ENCODE data around the gene DNAAF2. TPM values are rescaled to one million over a fixed set of nuclear protein-coding genes. Genes with fewer than 3 reads are reported as not detected.
"Not testable (repeated sequence)": the region's sequence is repeated elsewhere in the genome, so short reads cannot be mapped to it uniquely, and the experiment has no call there.

The DNAAF2 gene
- polyA plus RNA-seq, 4 donors = 8.3 to 19.5 (median 10.3) TPM

DNA sequence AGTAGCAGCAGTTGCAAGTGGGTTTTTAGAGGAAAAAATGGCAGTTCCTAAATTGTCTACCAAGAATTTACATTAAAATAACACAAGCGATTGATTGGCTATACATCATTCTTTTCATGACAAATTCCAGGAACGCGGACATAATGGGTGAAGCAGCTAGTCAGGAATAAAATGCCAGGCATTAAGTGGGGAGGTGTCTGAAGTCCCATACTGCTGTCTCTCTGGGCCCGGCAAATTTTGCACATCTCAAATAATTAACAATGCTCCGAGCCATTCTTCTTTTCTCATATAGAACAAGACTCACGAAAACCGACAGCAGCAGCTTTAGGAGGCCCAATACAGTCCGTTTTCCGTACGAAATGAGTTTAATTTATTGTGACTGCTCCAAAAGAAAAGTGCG lies 15.3 kb downstream of the DNAAF2 start:
- peaks cover 0 to 23% (median 5%) of the 10 kb centered on the region in 3 donors for H3K36me3 ChIP-seq (ENCODE audit: control insufficient read depth in 3 of 3, insufficient read depth in 2 of 3, low read depth in 1 of 3, low read length in 3 of 3)
- DNase-seq (no peak), FAIRE-seq (no peak)
- no peaks in the 10 kb centered on the region for H3K9me3 ChIP-seq (ENCODE audit: control insufficient read depth in 2 of 2, insufficient read depth in 1 of 2, low read depth in 1 of 2, low read length in 1 of 2)
- H3K27me3 ChIP-seq (ENCODE audit: control insufficient read depth in 3 of 3, insufficient read depth in 3 of 3, low read length in 3 of 3) = no peaks in the 10 kb centered on the region
- peaks cover 0 to 9% (median 5%) of the 10 kb centered on the region in 3 donors for H3K4me1 ChIP-seq (ENCODE audit: control insufficient read depth in 3 of 3, insufficient read depth in 2 of 3, low read depth in 1 of 3, low read length in 2 of 3)
- 0 to 1% (median 0%) methylated on average over 11 of the region's 11 CpGs for WGBS, 3 donors
- H3K4me3 ChIP-seq (ENCODE audit: low read depth in 1 of 3, low read length in 3 of 3) = peak overlapping the region; percentile 77 to 87 (median 81)
- H3K27ac ChIP-seq (ENCODE audit: low read depth in 1 of 3, low read length in 2 of 3) = peak overlapping the region; percentile 86 to 99 (median 98)

DNA sequence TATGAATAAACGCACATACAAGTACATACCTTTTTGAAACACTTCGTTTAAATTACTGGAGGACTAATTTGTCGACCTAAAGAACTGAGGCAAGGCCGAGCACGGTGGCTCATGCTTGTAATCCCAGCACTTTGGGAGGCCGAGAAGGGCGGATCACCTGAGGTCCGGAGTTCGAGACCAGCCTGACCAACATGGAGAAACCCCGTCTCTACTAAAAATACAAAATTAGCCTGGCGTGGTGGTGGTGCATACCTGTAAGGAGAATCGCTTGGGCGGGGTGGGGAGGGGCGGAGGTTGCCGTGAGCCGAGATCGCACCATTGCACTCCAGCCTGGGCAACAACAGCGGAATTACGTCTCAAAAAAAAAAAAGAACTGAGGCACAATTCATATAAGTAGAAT lies 15.8 kb downstream of the DNAAF2 start:
- not testable (repeated sequence) for H3K4me1 ChIP-seq (ENCODE audit: control insufficient read depth in 3 of 3, insufficient read depth in 2 of 3, low read depth in 1 of 3, low read length in 2 of 3); FAIRE-seq; DNase-seq; H3K9me3 ChIP-seq (ENCODE audit: control insufficient read depth in 2 of 2, insufficient read depth in 1 of 2, low read depth in 1 of 2, low read length in 1 of 2); H3K27me3 ChIP-seq (ENCODE audit: control insufficient read depth in 3 of 3, insufficient read depth in 3 of 3, low read length in 3 of 3)
- Histone ChIP-seq H3K36me3 (ENCODE audit: control insufficient read depth in 3 of 3, insufficient read depth in 2 of 3, low read depth in 1 of 3, low read length in 3 of 3) (peaks cover 0 to 23% (median 5%) of the 10 kb centered on the region in 3 donors), H3K4me3 (ENCODE audit: low read depth in 1 of 3, low read length in 3 of 3) (peak overlapping the region; percentile 77 to 87 (median 81)), H3K27ac (ENCODE audit: low read depth in 1 of 3, low read length in 2 of 3) (peak overlapping the region in 2 of 3 donors; percentile 98 to 99)
- 8 to 50% (median 15%) methylated on average over 19 of the region's 19 CpGs for WGBS, 3 donors

DNA sequence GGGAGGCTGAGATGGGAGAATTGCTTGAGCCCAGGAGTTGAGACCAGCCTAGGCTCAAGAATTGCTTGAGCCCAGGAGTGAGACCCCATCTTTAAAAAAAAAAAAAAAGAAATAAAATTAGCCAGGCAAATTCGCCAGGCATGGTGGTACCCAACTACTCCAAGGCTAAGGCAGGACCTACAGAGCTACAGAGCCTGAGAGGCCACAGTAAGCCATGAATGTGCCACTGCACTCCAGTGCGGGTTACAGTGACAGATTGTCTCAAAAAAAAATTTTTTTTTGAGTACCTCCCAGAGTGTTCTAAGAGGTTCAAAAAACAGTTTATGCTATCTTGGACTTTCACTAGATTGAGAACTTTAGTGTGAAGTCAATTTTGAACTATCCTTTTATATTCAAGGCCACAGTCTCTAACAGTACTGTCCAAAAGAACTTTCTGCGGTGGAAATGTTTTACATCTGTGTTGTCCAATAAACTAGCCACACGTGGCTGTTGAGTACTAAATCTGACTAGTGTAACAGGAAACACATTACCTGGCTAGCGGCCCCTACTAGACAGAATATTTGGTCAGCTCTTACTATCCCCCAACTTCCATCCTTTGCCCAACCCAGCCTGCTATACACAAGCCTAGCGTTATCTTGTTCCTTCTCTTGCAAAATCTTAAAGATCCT lies 17.1 kb downstream of the DNAAF2 start:
- peaks cover 0 to 6% (median 5%) of the 10 kb centered on the region in 3 donors for H3K4me1 ChIP-seq (ENCODE audit: control insufficient read depth in 3 of 3, insufficient read depth in 2 of 3, low read depth in 1 of 3, low read length in 2 of 3)
- no peak overlapping the region for H3K27ac ChIP-seq (ENCODE audit: low read depth in 1 of 3, low read length in 2 of 3)
- no peaks in the 10 kb centered on the region for H3K9me3 ChIP-seq (ENCODE audit: control insufficient read depth in 2 of 2, insufficient read depth in 1 of 2, low read depth in 1 of 2, low read length in 1 of 2)
- FAIRE-seq (no peak), DNase-seq (no peak)
- H3K36me3 ChIP-seq (ENCODE audit: control insufficient read depth in 3 of 3, insufficient read depth in 2 of 3, low read depth in 1 of 3, low read length in 3 of 3) = peaks cover 0 to 25% (median 5%) of the 10 kb centered on the region in 3 donors
- no peaks in the 10 kb centered on the region for H3K27me3 ChIP-seq (ENCODE audit: control insufficient read depth in 3 of 3, insufficient read depth in 3 of 3, low read length in 3 of 3)
- no peak overlapping the region for H3K4me3 ChIP-seq (ENCODE audit: low read depth in 1 of 3, low read length in 3 of 3)
- 83 to 85% (median 84%) methylated on average over 6 of the region's 6 CpGs for WGBS, 3 donors

DNA sequence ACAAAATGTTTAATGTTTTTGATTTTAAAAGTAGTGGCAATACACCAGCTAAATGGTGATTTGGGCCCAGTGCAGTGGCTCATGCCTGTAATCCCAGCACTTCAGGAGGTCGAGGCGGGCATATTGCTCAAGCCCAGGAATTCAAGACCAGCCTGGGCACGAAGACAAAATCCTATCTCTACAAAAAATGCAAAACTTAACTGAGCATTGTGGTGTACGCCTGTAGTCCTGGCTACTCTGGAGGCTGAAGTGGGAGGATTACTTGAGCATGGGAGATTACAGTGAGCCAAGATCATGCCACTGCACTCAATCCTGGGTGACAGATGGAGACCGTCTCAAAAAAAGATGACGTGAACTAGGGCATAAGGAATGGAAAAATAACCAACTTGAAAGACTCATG lies 19.3 kb downstream of the DNAAF2 start:
- Histone ChIP-seq H3K4me1 (ENCODE audit: control insufficient read depth in 3 of 3, insufficient read depth in 2 of 3, low read depth in 1 of 3, low read length in 2 of 3) (no peaks in the 10 kb centered on the region), H3K4me3 (ENCODE audit: low read depth in 1 of 3, low read length in 3 of 3) (no peak overlapping the region), H3K9me3 (ENCODE audit: control insufficient read depth in 2 of 2, insufficient read depth in 1 of 2, low read depth in 1 of 2, low read length in 1 of 2) (no peaks in the 10 kb centered on the region), H3K27me3 (ENCODE audit: control insufficient read depth in 3 of 3, insufficient read depth in 3 of 3, low read length in 3 of 3) (no peaks in the 10 kb centered on the region), H3K27ac (ENCODE audit: low read depth in 1 of 3, low read length in 2 of 3) (no peak overlapping the region), H3K36me3 (ENCODE audit: control insufficient read depth in 3 of 3, insufficient read depth in 2 of 3, low read depth in 1 of 3, low read length in 3 of 3) (peaks cover 0 to 31% (median 5%) of the 10 kb centered on the region in 3 donors)
- FAIRE-seq = no peak
- DNase-seq = no peak
- 92 to 94% (median 93%) methylated on average over 6 of the region's 6 CpGs for WGBS, 3 donors

DNA sequence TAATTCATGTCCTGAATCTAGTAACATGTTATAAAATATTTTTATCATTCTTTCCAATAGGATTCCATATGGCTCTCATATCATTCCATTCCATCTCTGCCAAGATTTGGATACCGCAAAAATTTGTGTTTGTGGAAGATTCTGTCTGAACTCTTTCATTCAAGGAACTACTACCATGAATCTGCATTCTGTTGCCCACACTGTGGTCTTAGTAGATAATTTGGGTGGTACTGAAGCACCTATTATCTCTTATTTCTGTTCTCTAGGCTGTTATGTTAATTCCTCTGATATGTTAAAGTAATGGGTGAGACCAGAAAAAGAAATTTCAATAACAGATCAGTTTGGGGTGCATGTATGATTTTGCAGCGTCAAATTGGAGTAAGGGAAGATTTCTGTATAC lies 20.8 kb downstream of the DNAAF2 start:
- DNase-seq (no peak), FAIRE-seq (no peak)
- Histone ChIP-seq H3K9me3 (ENCODE audit: control insufficient read depth in 2 of 2, insufficient read depth in 1 of 2, low read depth in 1 of 2, low read length in 1 of 2) (no peaks in the 10 kb centered on the region), H3K27me3 (ENCODE audit: control insufficient read depth in 3 of 3, insufficient read depth in 3 of 3, low read length in 3 of 3) (no peaks in the 10 kb centered on the region), H3K27ac (ENCODE audit: low read depth in 1 of 3, low read length in 2 of 3) (no peak overlapping the region), H3K36me3 (ENCODE audit: control insufficient read depth in 3 of 3, insufficient read depth in 2 of 3, low read depth in 1 of 3, low read length in 3 of 3) (peaks cover 0 to 38% (median 5%) of the 10 kb centered on the region in 3 donors), H3K4me1 (ENCODE audit: control insufficient read depth in 3 of 3, insufficient read depth in 2 of 3, low read depth in 1 of 3, low read length in 2 of 3) (no peaks in the 10 kb centered on the region), H3K4me3 (ENCODE audit: low read depth in 1 of 3, low read length in 3 of 3) (no peak overlapping the region)
- WGBS, 3 donors = 92 to 97% (median 95%) methylated on average over 2 of the region's 2 CpGs

DNA sequence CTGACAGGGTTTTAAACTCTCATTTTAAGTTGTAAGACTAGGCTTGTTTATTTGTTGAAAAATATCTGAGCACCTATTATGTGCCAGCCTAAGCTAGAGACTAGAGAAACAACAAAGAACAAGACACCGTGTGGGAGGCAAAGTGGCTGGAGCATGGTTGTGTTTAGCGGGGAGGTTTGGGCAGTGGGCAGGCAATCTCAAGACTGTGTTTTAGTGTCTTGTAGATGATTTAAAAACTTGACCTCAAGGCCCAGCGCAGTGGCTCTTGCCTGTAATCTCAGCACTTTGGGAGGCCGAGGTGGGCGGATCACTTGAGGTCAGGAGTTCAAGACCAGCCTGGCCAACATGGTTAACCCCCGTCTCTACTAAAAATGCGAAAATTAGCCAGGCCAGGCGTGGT lies 22.4 kb downstream of the DNAAF2 start:
- 92 to 98% (median 96%) methylated on average over 8 of the region's 8 CpGs for WGBS, 3 donors
- H3K27ac ChIP-seq (ENCODE audit: low read depth in 1 of 3, low read length in 2 of 3) = no peak overlapping the region
- no peak for FAIRE-seq
- no peaks in the 10 kb centered on the region for H3K27me3 ChIP-seq (ENCODE audit: control insufficient read depth in 3 of 3, insufficient read depth in 3 of 3, low read length in 3 of 3)
- DNase-seq = no peak
- H3K36me3 ChIP-seq (ENCODE audit: control insufficient read depth in 3 of 3, insufficient read depth in 2 of 3, low read depth in 1 of 3, low read length in 3 of 3) = peaks cover 0 to 32% (median 0%) of the 10 kb centered on the region in 3 donors
- H3K9me3 ChIP-seq (ENCODE audit: control insufficient read depth in 2 of 2, insufficient read depth in 1 of 2, low read depth in 1 of 2, low read length in 1 of 2) = no peaks in the 10 kb centered on the region
- no peaks in the 10 kb centered on the region for H3K4me1 ChIP-seq (ENCODE audit: control insufficient read depth in 3 of 3, insufficient read depth in 2 of 3, low read depth in 1 of 3, low read length in 2 of 3)
- H3K4me3 ChIP-seq (ENCODE audit: low read depth in 1 of 3, low read length in 3 of 3) = no peak overlapping the region

DNA sequence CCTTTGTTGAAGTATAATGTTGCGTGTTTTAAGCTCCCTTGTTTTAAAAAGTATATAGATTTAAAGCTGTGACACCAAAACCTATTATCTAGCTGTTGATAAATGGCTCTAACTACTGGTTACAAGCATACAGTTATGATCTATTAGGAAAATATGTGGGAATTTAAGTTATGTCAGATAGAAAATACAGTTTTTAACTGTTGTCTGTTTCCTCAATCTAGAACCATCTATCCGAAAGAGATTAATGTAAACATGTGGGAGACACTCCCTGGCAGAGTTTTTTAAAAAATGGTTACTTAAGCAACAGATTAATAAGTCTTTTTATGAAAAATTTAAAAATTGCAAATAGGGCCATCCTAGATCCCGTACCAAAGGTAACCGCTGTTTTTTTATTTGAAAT lies 22.8 kb downstream of the DNAAF2 start:
- Histone ChIP-seq H3K4me3 (ENCODE audit: low read depth in 1 of 3, low read length in 3 of 3) (no peak overlapping the region), H3K4me1 (ENCODE audit: control insufficient read depth in 3 of 3, insufficient read depth in 2 of 3, low read depth in 1 of 3, low read length in 2 of 3) (no peaks in the 10 kb centered on the region), H3K36me3 (ENCODE audit: control insufficient read depth in 3 of 3, insufficient read depth in 2 of 3, low read depth in 1 of 3, low read length in 3 of 3) (peaks cover 0 to 30% (median 3%) of the 10 kb centered on the region in 3 donors), H3K27ac (ENCODE audit: low read depth in 1 of 3, low read length in 2 of 3) (no peak overlapping the region), H3K27me3 (ENCODE audit: control insufficient read depth in 3 of 3, insufficient read depth in 3 of 3, low read length in 3 of 3) (no peaks in the 10 kb centered on the region), H3K9me3 (ENCODE audit: control insufficient read depth in 2 of 2, insufficient read depth in 1 of 2, low read depth in 1 of 2, low read length in 1 of 2) (no peaks in the 10 kb centered on the region)
- no peak for FAIRE-seq
- WGBS, 3 donors = 91 to 95% (median 93%) methylated on average over 4 of the region's 4 CpGs
- DNase-seq = no peak

DNA sequence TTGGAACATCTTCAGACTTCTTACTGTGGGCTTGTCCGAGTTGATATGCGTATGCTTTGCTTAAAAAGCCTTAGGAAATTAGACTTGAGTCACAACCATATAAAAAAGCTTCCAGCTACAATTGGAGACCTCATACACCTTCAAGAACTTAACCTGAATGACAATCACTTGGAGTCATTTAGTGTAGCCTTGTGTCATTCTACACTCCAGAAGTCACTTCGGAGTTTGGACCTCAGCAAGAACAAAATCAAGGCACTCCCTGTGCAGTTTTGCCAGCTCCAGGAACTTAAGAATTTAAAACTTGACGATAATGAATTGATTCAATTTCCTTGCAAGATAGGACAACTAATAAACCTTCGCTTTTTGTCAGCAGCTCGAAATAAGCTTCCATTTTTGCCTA lies 27.5 kb downstream of the DNAAF2 start:
- Histone ChIP-seq H3K4me1 (ENCODE audit: control insufficient read depth in 3 of 3, insufficient read depth in 2 of 3, low read depth in 1 of 3, low read length in 2 of 3) (no peaks in the 10 kb centered on the region), H3K9me3 (ENCODE audit: control insufficient read depth in 2 of 2, insufficient read depth in 1 of 2, low read depth in 1 of 2, low read length in 1 of 2) (no peaks in the 10 kb centered on the region), H3K27ac (ENCODE audit: low read depth in 1 of 3, low read length in 2 of 3) (peak overlapping the region in 1 of 3 donors; percentile 48), H3K36me3 (ENCODE audit: control insufficient read depth in 3 of 3, insufficient read depth in 2 of 3, low read depth in 1 of 3, low read length in 3 of 3) (peaks cover 0 to 34% (median 4%) of the 10 kb centered on the region in 3 donors), H3K27me3 (ENCODE audit: control insufficient read depth in 3 of 3, insufficient read depth in 3 of 3, low read length in 3 of 3) (no peaks in the 10 kb centered on the region), H3K4me3 (ENCODE audit: low read depth in 1 of 3, low read length in 3 of 3) (no peak overlapping the region)
- no peak for FAIRE-seq
- DNase-seq = peak; percentile 45 to 92
- 25 to 80% (median 55%) methylated on average over 6 of the region's 6 CpGs for WGBS, 3 donors
